Femur (tissue), 1 donor: Measurements from ENCODE around the gene GAPDHS.

Source experiments
- DNase-seq: peaks from one replicate; pipeline ENCODE4 v3.0.0-alpha.2; 2017

Gene GAPDHS

GRCh38 chr19:35511337-35511736 is 21.9 kb upstream of the GAPDHS start:
- DNase-seq = no peak

DNA sequence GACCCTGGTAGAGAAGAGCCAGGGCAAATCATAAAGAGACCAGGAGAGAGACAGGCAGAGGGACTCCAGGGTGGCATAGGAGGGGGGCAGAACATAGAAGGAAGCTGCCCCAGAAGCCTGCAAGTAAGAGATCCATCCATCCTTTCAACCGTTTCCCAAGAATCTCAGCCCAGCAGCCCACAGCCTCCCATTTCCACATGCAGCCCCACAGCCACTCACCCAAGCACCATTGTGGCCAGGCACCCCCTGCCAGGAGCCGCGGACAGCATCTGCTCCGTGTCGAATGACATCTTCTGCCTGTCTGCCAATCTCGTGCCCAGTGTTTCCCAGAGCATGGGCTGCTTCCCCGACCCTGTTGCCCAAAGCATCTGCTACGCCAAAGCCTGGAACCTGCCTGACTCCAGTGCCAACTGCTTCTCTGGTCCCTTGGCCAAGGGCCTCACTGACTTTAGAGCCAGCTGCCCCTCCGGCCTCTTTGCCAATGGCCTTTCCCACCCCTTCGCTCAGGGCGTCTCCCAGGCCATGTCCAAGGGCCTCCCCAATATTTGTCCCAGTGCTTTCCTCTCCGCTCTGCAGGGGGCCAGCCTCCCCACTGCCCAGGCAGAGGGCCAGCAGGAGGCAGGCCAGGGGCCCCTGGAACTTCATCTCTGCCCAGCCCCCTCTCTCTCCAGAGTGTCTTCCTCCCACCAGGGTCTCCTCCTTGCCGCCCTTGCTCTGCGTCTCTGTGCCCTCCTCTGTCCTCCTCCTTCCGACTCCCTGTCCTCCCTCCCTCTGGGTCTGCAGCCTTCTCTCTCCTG is 20.2 kb upstream of the GAPDHS start:
- no peak for DNase-seq

GRCh38 chr19:35513628-35514281 is 19.5 kb upstream of the GAPDHS start, which contains the start of gene DMKN:
DMKN (minus strand) TSS chr19:35513649; CDS start chr19:35513475, 174 bp downstream.
- no peak for DNase-seq

GRCh38 chr19:35514282-35514809 is 18.9 kb upstream of the GAPDHS start:
- DNase-seq = no peak

GRCh38 chr19:35516310-35516709 is 16.9 kb upstream of the GAPDHS start:
- no peak for DNase-seq

DNA sequence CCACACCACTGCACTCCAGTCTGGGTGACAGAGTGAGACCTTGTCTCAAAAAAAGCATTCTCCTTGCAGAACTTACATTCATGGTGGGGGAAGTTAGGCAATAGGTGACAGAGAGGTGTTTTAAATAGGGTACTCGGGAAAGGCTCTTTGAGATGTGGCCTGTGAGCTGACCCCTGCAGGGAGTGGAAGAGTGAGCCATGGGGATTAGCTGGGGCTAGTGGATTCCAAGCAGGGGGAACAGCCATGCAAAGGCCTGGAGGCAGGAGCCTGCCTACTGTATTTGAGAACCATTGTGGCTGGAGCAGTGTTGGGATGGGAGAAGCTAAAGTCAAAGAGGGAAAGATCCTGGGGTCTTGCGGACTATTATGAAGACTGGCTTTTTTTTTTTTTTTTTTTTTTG is 15.9 kb upstream of the GAPDHS start:
- DNase-seq = no peak

GRCh38 chr19:35518313-35518712 is 14.9 kb upstream of the GAPDHS start:
- no peak for DNase-seq

DNA sequence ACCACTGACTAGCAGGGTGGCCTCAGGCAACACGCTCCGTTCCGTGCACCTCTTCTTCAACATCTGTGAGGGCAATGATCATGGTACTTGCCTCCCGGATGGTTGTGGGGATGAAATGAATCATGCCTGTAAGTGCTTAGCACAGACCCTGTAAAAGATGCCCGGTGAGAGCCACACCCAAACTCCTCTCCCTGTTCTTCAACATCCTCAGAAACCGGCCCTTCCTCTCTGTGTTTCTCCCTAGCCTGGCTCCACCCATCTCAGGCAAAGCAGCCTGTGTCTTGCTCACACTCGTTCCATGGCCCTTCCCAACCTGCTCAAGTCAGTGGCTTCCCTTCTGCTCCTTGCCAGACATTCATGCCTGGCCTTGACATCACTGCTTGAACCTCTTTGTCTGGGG is 14.0 kb upstream of the GAPDHS start:
- no peak for DNase-seq

DNA sequence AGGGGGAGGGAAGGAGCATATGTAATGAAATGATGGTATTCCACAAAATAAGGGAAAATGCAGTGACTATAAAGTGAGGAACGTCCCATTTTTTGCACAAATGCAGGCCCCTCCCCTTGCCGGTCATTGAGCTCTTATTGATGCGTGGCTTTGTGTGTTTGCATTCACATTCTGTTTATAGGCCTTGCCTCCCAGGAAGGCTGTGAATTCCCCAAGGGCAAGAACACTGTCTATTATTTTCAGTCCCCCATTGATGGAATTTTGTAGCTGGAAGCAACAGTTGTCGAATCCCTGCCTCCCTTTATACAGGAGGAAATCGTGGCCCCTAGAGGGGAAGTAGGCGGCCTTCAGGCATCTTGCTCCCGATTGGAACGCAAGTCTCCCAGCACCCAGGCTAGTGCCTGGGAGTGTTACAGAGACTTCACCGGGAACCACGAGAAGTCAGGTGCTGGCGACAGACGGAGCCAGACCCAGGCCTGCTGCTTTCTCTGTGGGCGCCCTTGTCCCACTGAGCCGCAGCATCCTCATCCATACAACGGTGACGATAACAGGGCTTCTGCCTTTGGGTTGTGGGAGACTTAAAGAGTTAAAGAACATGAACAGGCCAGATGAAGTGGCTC is 12.0 kb upstream of the GAPDHS start:
- DNase-seq = no peak

- no peak for DNase-seq
Measured at GRCh38 chr19:35522745-35523327, 10.4 kb upstream of the GAPDHS start.

GRCh38 chr19:35524181-35524837 is 8.9 kb upstream of the GAPDHS start:
- DNase-seq = no peak

DNA sequence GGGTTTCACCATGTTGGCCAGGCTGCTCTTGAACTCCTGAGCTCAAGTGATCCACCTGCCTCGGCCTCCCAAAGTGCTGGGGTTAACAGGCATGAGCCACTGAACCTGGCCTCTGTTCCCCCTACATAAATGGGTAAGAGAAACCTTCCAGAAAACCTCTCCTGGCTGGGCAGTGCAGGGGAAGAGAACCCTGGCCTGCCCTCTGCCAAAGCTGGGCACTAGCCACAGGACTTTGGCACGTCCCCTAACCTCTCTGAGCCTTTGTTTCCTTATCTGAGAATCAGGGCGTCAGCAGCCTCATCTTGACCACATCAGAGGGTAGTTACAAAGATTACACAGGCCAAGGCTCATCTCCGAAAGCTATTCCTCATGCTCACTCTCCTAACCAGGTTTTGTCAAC is 7.4 kb upstream of the GAPDHS start:
- DNase-seq = no peak

DNA sequence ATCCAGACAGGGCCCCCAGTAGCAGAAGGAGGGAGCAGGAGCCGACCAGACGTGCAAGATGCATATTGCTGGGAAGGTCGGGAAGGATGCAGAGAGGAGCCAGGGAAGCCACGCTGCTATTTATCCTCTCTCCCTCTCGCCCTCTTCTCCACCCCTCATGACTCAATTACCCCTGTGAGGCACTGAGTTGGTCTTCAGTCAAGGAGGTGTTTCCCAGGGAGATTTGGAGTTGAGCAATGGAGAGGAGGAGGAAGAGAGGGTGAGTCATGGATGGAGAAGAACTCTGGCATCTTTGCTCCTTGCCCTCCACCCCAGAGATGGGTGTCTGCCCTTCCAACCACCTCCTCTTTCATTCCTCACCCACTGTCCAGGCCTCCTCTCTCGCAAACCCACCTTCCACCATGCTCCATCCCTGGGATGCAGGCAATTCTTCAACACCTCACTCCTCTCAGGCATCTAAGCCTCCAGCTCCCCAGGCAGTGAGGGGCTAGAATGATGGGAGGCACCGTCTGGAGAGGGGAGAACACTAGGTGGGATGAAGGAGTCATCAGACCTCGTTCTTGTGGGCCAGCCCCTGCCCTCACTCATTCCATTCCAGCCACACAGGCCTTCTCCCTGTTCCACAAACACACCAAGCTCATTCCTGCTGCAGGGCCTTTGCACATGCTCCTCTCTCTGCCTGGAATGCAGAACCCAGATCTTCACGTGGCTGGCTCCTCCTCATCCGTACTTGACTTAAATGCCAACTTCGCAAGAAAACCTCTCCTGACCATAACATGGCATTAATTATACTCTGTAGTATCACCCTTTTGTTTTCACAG is 4.8 kb upstream of the GAPDHS start, which contains the start of gene SBSN:
TSS of gene SBSN (minus strand) at position 94 of the 821 bp plus-strand sequence. CDS start at position 64, 30 bp downstream.
- DNase-seq = no peak

DNA sequence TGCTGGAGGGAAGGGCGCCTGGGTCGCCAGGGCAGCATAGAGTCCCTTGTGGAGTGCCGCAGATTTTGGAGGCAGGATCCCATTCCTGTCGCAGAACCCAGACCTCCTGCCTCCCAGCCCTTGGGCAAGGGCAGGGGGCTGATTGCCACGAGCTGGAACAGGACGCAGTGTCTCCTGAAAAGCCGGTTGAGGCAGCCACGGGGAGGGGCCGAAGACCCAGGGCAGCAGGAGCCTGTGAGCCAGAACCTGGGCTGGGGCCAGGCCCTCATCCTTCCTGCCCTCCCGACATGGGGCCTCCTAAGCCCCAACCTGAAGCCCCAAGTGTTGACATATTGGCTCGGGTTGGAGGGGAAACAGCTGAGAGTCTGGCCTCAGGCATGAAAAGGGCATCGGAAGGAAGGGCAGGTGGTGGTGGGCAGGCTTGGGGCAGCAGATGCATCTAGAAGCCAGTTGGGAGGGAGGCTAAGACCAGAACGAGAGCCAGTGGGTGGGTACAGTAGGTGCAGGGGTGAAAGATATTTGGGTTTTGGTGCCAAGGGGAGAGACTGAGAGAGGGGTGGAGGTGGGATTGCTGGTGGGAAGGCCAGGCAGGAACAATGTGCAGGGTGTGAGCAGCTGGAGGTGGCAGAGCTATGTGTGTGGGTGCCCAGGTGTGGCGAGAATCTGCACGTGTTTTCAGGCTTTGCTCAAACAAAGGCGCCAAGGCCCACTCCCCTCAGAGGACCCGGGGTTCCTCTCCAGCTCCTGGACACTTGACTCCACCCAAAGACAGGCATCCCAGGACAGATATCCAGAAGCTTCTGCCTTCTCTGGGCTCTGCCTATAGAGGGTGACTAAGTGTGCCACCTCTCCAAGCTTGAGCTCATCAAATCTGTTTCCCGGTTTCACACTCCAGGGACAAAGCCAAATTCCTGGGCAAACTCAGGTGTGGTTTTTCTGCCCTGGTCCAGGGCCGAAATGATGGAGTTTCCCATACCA is 3.7 kb upstream of the GAPDHS start:
- DNase-seq = no peak

DNA sequence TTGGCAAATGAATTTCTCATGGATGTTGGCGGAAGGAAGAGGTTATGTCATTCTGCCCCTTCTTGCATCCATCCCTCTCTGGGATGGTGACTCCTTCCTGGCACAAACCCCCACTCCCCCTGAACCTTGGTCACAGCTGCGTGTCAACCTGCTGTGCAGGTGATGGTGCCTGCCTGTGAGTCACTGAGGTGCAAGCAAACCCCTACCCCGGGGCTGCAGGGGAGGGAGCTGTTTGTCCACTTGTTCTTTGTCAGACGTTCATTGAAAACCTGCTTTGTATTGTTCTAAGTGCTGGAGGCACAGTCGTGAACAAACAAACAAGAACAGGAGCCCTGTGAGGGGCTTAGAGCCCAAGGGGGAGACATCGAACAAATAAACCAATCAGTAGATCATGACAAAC is 2.0 kb upstream of the GAPDHS start:
- DNase-seq = no peak

GRCh38 chr19:35533822-35534392 is 651 bp downstream of the GAPDHS start:
- DNase-seq = no peak

DNA sequence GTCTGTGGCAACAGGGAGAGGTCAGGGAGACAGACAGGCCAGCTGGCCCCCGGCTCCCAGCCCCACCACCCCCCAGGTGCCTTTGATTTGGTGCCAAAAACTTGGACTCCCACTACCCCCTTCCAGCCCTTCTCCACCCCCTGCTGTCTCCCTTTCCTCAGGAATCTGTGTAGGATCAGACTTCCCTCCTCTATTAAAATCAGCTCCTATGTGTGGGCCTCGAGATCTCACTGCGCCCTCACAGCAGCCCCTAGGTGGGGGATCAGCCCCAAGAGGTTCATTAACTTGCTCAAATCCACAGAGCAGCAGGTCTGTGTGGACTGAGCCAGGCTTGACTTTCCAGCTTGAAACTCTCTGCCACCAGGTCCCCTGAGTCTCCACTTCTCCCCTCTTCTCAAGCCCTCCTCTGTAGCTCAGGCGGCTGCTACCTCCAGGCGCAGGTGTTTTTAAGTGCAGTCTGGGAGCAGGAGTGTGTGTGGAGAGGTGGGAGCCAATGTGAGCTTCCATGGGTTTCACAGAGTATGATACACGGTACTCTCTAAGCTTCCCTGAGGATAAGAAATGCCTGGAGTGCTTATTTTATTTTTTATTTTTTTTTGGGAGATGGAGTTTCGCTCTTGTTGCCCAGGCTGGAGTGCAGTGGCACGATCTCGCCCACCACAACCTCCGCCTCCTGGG is 1.7 kb downstream of the GAPDHS start:
- no peak for DNase-seq

DNA sequence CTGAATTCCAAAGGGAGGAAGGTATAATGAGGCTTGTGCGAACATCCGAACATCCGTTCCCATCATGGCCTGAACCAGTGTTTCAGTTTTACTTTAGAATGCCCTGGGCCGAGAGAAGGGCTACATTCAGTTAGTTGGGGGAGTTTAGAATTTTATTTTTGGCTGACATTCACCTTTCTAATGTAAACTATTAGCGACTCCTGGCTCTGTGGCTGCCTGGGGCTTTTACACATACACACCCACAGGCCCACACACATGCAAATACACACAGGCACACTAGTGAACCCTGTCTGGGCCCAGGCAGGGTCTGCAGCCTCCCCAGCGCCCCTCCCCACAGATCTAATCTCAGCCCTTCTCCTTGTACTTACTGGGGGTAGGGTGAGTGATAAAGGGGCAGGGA is 6.1 kb downstream of the GAPDHS start:
- DNase-seq = no peak

DNA sequence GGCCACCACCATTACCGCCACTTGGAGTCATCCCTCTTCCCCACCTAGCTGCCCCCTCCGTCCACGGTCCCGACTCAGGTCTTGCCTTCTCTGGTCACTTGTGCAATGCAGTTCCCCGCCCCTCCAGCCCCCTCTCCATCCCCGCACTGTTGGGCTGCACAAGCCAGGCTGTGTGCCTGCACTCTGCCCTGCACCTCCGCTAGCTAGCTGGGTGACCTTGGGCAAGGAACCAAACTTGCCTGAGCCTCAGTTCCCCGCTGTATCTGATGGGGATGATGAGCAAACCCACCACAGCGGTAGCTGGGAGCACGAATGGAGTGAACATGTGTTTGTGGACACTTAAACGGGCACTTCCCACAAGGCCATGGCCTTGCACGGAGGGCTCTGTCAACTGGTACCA is 6.6 kb downstream of the GAPDHS start:
- no peak for DNase-seq
